ENCODE data around the gene ONECUT3. TPM values are rescaled to one million over a fixed set of nuclear protein-coding genes. Genes with fewer than 3 reads are reported as not detected.

The ONECUT3 gene
- total and polyA plus RNA-seq, 2 donors (not counting 3 experiments of a cell fraction or from before 2014, with no cell fraction given) = not detected

GRCh38 chr19:1765904-1766799, 12.8 kb downstream of the ONECUT3 start:
- no peaks in the 10 kb centered on the region for H3K9me1 ChIP-seq (replicated peaks; ENCODE audit: control insufficient read depth, extremely low read depth, insufficient read depth, low read length)
- FAIRE-seq = no peak
- ChIA-PET CTCF (interaction anchor here (0.6 to 4.4 kb wide), 8 partner anchors 15 to 220 kb away, joined by 3 to 106 read pairs (median 3); no protein-coding TSS in a partner anchor), POLR2A (interaction anchor here (0.9 kb wide), 1 partner anchor 26 kb away, joined by 5 read pairs; no protein-coding TSS in a partner anchor)
- TF ChIP-seq EZH2 (IDR thresholded peaks at IDR 0.05; ENCODE audit: borderline replicate concordance, low read depth, low read length, severe bottlenecking) = peak; percentile 24
- TF ChIP-seq, protein P1, sequence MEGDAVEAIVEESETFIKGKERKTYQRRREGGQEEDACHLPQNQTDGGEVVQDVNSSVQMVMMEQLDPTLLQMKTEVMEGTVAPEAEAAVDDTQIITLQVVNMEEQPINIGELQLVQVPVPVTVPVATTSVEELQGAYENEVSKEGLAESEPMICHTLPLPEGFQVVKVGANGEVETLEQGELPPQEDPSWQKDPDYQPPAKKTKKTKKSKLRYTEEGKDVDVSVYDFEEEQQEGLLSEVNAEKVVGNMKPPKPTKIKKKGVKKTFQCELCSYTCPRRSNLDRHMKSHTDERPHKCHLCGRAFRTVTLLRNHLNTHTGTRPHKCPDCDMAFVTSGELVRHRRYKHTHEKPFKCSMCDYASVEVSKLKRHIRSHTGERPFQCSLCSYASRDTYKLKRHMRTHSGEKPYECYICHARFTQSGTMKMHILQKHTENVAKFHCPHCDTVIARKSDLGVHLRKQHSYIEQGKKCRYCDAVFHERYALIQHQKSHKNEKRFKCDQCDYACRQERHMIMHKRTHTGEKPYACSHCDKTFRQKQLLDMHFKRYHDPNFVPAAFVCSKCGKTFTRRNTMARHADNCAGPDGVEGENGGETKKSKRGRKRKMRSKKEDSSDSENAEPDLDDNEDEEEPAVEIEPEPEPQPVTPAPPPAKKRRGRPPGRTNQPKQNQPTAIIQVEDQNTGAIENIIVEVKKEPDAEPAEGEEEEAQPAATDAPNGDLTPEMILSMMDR (IDR thresholded peaks at IDR 0.05; ENCODE audit: extremely low read depth in 1 of 2, insufficient read depth in 1 of 2, low read depth in 1 of 2, low read length in 2 of 2) = no peak
- TF ChIP-seq, protein P2, sequence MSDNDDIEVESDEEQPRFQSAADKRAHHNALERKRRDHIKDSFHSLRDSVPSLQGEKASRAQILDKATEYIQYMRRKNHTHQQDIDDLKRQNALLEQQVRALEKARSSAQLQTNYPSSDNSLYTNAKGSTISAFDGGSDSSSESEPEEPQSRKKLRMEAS (IDR thresholded peaks at IDR 0.05; ENCODE audit: insufficient read depth, insufficient read length) = no peak
- no peak for TF ChIP-seq POLR2A (IDR thresholded peaks at IDR 0.05; ENCODE audit: low read depth, low read length)
- H3K36me3 ChIP-seq (ENCODE audit: control insufficient read depth in 2 of 2, extremely low read depth in 1 of 2, insufficient read depth in 2 of 2, low read length in 2 of 2) = no peaks in the 10 kb centered on the region
- no peak overlapping the region for H3K27ac ChIP-seq (ENCODE audit: insufficient read depth, low read depth, low read length)
- no peaks in the 10 kb centered on the region for H4K20me1 ChIP-seq (replicated peaks; ENCODE audit: control insufficient read depth, extremely low read depth, insufficient read depth, low read length)
- H3K27me3 ChIP-seq (ENCODE audit: control insufficient read depth in 2 of 2, insufficient read depth in 2 of 2, low read length in 2 of 2) = peaks cover 55 to 56% of the 10 kb centered on the region in 2 experiments
- intact Hi-C loops (cut with micrococcal nuclease) (loop anchor here (5.0 kb wide), 1 partner anchor 144 kb away; no protein-coding TSS in a partner anchor), dilution Hi-C loops (cut with MboI; ENCODE audit: extremely low pct_ligation_motif_present, low sequenced_read_pairs) (no loop called here)
- no peaks in the 10 kb centered on the region for H3K9me3 ChIP-seq (replicated peaks; ENCODE audit: control insufficient read depth, insufficient read depth, low read length)
- no TSS peak for BruUV-seq (replicated peaks)
- no peaks in the 10 kb centered on the region for H3K79me2 ChIP-seq (ENCODE audit: control insufficient read depth, insufficient read depth, low read length)
- no peak overlapping the region for H3K4me3 ChIP-seq (replicated peaks in 1 of 3; ENCODE audit: insufficient read depth in 1 of 3, low read depth in 1 of 3, low read length in 3 of 3)
- no peak for DNase-seq (ENCODE audit: low read depth, low spot score)
- no peaks in the 10 kb centered on the region for H3K4me1 ChIP-seq (ENCODE audit: control insufficient read depth, extremely low read depth, insufficient read depth, low read length)
- H3K4me2 ChIP-seq (ENCODE audit: insufficient read depth, low read length) = no peak overlapping the region
- no peak overlapping the region for H3K9ac ChIP-seq (replicated peaks; ENCODE audit: extremely low read depth, insufficient read depth, low read length)
- no peak overlapping the region for H2AFZ ChIP-seq (ENCODE audit: low read depth, low read length)
